ENCODE data around the gene SLC13A5. TPM values are rescaled to one million over a fixed set of nuclear protein-coding genes. Genes with fewer than 3 reads are reported as not detected.
A peak's percentile ranks its signal among the peaks of the same experiment; 100 is the strongest.

SLC13A5 gene
- polyA plus RNA-seq, 1 of the 3 experiments (the other 2 are of a cell fraction): not detected

DNA sequence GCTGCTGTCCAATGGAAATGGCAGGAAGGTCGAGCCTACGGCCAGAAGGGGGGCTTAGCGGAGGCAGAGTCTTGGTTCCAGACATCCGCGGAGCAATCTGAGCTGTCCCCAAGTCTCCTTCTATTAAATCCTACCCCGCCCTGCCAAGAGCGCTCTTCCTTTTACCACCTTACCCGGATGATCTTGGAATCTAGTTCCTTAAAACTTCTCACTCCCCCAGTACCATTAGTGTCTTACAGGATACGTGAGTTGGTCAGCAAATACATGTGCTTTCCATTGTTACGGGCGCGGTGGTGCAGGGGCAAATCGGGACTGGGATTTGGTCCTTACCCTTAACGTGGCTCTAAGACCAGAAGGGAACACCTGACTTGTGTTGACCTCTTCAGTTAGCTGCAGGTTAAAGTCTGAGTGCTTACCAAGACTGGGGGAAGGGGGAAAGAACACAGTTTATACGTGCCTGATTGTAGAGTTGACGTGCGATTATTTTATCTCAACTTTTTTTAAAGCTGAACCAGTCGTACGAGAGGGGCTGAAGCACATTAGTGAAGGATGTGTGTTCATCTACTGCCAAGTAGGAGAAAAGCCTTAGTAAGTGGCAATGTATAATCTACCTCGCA is 71.8 kb downstream of the SLC13A5 start:
- Histone ChIP-seq H3K27me3 (ENCODE audit: insufficient read depth) (no peaks in the 10 kb centered on the region), H3F3A (replicated peaks; ENCODE audit: insufficient read depth) (peaks cover 26% of the 10 kb centered on the region), H3K9me2 (no peaks in the 10 kb centered on the region), H3K36me3 (replicated peaks in 1 of 2; ENCODE audit: control insufficient read depth in 1 of 2, insufficient read depth in 2 of 2, low read length in 1 of 2) (peaks cover 38 to 41% of the 10 kb centered on the region in 2 experiments), H3K4me1 (ENCODE audit: control insufficient read depth in 1 of 2, insufficient read depth in 2 of 2, low read depth in 1 of 2, low read length in 1 of 2) (peaks cover 9 to 14% of the 10 kb centered on the region in 2 experiments; a peak in 2 of 4 replicates), H3K9me3 (no peaks in the 10 kb centered on the region), H2AFZ (ENCODE audit: low read depth) (peak overlapping the region; percentile 94), H3K4me3 (ENCODE audit: low read depth in 2 of 2, low read length in 1 of 2) (peak overlapping the region; percentile 89 to 93), H3K4me2 (peak overlapping the region; percentile 87), H3K27ac (ENCODE audit: low read depth in 2 of 2, low read length in 1 of 2) (peak overlapping the region; percentile 90 to 100), H3K9ac (peak overlapping the region; percentile 87), H4K20me1 (ENCODE audit: insufficient read depth) (peaks cover 3% of the 10 kb centered on the region; the same call in 1 of the 2 replicates), H3K79me2 (ENCODE audit: insufficient read depth) (peaks cover 68% of the 10 kb centered on the region)
- CTCF ChIA-PET: interaction anchor here (1.1 to 2.0 kb wide), 3 partner anchors 9 to 25 kb away, joined by 4 read pairs; partner anchors contain the start of genes C17orf100 and MED31
- no peak for DNase-seq
- WGBS (ENCODE audit: low lambda C conversion rate): 4% methylated on average over 16 of the region's 20 CpGs
- no peak for TF ChIP-seq FOXM1 (IDR thresholded peaks at IDR 0.05; ENCODE audit: low read depth)
- peak; percentile 17; the same call in 1 of the 2 replicates for TF ChIP-seq MXI1 (IDR thresholded peaks at IDR 0.05; ENCODE audit: low read depth, low read length)
- POLR2A ChIA-PET: interaction anchor here (0.6 kb wide), 1 partner anchor 146 kb away, joined by 3 read pairs; no protein-coding TSS in a partner anchor

DNA sequence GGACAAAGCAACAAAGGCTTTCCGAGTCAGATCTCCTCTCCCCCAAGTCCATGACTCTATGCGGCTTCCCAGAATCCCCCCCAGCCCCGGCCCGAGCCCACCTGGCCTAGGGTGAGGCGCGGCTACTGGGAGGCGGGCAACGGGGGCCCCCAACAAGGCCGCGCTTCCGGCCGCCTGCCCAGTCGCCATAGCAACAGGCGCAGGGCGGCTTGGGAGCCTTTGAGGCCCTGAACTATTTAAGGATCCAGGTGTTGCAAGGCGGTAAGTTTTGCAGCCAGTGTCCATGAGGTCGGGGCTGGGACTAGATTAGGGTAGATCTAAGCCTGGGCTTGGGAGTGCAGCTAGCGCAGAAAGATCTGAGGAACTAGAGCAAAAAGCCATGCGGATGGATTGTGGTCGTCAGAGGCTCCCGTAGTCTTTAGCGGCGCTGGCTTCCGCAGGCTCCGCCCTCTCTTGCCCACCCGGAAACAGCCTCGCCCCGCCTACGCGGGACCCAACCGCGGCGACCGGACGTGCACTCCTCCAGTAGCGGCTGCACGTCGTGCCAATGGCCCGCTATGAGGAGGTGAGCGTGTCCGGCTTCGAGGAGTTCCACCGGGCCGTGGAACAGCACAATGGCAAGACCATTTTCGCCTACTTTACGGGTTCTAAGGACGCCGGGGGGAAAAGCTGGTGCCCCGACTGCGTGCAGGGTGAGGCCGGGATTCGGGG is 72.5 kb downstream of the SLC13A5 start, which contains the start of the genes KIAA0753 and TXNDC17:
KIAA0753 (minus strand) TSS at position 176 of the 711 bp plus-strand sequence. CDS start 5,608 bp downstream, outside the sequence.
TXNDC17 (plus strand) TSS at position 525 of the 711 bp plus-strand sequence; CDS start at position 548, 23 bp downstream.
- Histone ChIP-seq H2AFZ (ENCODE audit: low read depth) (peak within 1 kb of the TSS; percentile 94), H3K79me2 (ENCODE audit: insufficient read depth) (peaks cover 62% of the 10 kb centered on the region), H3K36me3 (replicated peaks in 1 of 2; ENCODE audit: control insufficient read depth in 1 of 2, insufficient read depth in 2 of 2, low read length in 1 of 2) (peaks cover 32 to 37% of the 10 kb centered on the region in 2 experiments), H3K4me1 (ENCODE audit: control insufficient read depth in 1 of 2, insufficient read depth in 2 of 2, low read depth in 1 of 2, low read length in 1 of 2) (peaks cover 9 to 14% of the 10 kb centered on the region in 2 experiments; a peak in 2 of 4 replicates), H3K27ac (ENCODE audit: low read depth in 2 of 2, low read length in 1 of 2) (peak within 1 kb of the TSS; percentile 90 to 100), H3F3A (replicated peaks; ENCODE audit: insufficient read depth) (peaks cover 26% of the 10 kb centered on the region), H3K4me3 (ENCODE audit: low read depth in 2 of 2, low read length in 1 of 2) (peak within 1 kb of the TSS; percentile 89 to 93), H3K27me3 (ENCODE audit: insufficient read depth) (no peaks in the 10 kb centered on the region), H3K9ac (peak within 1 kb of the TSS; percentile 87), H4K20me1 (ENCODE audit: insufficient read depth) (peaks cover 3% of the 10 kb centered on the region; the same call in 1 of the 2 replicates), H3K9me3 (no peaks in the 10 kb centered on the region), H3K4me2 (peak within 1 kb of the TSS; percentile 87), H3K9me2 (no peaks in the 10 kb centered on the region)
- ChIA-PET POLR2A (no interaction called here), CTCF (interaction anchor here (0.6 to 2.0 kb wide), 4 partner anchors 9 to 170 kb away, joined by 3 to 4 read pairs (median 4); partner anchors contain the start of genes C17orf100 and MED31)
- WGBS (ENCODE audit: low lambda C conversion rate): 1% methylated on average over 27 of the region's 52 CpGs
- peak; percentile 91 for DNase-seq
- TF ChIP-seq YY1 (IDR thresholded peaks at IDR 0.05; ENCODE audit: low read depth): no peak
- TF ChIP-seq GABPA (IDR thresholded peaks at IDR 0.05; ENCODE audit: low read depth): peak; percentile 77
- TF ChIP-seq, protein P1, sequence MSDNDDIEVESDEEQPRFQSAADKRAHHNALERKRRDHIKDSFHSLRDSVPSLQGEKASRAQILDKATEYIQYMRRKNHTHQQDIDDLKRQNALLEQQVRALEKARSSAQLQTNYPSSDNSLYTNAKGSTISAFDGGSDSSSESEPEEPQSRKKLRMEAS (IDR thresholded peaks at IDR 0.05; ENCODE audit: low read depth): peak; percentile 73
- TF ChIP-seq, protein P2, sequence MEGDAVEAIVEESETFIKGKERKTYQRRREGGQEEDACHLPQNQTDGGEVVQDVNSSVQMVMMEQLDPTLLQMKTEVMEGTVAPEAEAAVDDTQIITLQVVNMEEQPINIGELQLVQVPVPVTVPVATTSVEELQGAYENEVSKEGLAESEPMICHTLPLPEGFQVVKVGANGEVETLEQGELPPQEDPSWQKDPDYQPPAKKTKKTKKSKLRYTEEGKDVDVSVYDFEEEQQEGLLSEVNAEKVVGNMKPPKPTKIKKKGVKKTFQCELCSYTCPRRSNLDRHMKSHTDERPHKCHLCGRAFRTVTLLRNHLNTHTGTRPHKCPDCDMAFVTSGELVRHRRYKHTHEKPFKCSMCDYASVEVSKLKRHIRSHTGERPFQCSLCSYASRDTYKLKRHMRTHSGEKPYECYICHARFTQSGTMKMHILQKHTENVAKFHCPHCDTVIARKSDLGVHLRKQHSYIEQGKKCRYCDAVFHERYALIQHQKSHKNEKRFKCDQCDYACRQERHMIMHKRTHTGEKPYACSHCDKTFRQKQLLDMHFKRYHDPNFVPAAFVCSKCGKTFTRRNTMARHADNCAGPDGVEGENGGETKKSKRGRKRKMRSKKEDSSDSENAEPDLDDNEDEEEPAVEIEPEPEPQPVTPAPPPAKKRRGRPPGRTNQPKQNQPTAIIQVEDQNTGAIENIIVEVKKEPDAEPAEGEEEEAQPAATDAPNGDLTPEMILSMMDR (IDR thresholded peaks at IDR 0.05): no peak
- peak; percentile 95 for TF ChIP-seq POLR2AphosphoS5 (IDR thresholded peaks at IDR 0.05; ENCODE audit: low read depth, low read length)
- TF ChIP-seq, protein P3, sequence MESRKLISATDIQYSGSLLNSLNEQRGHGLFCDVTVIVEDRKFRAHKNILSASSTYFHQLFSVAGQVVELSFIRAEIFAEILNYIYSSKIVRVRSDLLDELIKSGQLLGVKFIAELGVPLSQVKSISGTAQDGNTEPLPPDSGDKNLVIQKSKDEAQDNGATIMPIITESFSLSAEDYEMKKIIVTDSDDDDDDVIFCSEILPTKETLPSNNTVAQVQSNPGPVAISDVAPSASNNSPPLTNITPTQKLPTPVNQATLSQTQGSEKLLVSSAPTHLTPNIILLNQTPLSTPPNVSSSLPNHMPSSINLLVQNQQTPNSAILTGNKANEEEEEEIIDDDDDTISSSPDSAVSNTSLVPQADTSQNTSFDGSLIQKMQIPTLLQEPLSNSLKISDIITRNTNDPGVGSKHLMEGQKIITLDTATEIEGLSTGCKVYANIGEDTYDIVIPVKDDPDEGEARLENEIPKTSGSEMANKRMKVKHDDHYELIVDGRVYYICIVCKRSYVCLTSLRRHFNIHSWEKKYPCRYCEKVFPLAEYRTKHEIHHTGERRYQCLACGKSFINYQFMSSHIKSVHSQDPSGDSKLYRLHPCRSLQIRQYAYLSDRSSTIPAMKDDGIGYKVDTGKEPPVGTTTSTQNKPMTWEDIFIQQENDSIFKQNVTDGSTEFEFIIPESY (IDR thresholded peaks at IDR 0.05; ENCODE audit: borderline replicate concordance, low read depth): 0 out of 2 replicates have a peak, but pooled peaks have one; percentile 14
- TF ChIP-seq, protein P4, sequence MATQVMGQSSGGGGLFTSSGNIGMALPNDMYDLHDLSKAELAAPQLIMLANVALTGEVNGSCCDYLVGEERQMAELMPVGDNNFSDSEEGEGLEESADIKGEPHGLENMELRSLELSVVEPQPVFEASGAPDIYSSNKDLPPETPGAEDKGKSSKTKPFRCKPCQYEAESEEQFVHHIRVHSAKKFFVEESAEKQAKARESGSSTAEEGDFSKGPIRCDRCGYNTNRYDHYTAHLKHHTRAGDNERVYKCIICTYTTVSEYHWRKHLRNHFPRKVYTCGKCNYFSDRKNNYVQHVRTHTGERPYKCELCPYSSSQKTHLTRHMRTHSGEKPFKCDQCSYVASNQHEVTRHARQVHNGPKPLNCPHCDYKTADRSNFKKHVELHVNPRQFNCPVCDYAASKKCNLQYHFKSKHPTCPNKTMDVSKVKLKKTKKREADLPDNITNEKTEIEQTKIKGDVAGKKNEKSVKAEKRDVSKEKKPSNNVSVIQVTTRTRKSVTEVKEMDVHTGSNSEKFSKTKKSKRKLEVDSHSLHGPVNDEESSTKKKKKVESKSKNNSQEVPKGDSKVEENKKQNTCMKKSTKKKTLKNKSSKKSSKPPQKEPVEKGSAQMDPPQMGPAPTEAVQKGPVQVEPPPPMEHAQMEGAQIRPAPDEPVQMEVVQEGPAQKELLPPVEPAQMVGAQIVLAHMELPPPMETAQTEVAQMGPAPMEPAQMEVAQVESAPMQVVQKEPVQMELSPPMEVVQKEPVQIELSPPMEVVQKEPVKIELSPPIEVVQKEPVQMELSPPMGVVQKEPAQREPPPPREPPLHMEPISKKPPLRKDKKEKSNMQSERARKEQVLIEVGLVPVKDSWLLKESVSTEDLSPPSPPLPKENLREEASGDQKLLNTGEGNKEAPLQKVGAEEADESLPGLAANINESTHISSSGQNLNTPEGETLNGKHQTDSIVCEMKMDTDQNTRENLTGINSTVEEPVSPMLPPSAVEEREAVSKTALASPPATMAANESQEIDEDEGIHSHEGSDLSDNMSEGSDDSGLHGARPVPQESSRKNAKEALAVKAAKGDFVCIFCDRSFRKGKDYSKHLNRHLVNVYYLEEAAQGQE (IDR thresholded peaks at IDR 0.05; ENCODE audit: low read depth, low read length): peak; percentile 36; the same call in 1 of the 2 replicates
- TF ChIP-seq EP300 (IDR thresholded peaks at IDR 0.05; ENCODE audit: borderline replicate concordance in 1 of 2, low read depth in 1 of 2, low read length in 1 of 2): no peak
- TF ChIP-seq NRF1 (IDR thresholded peaks at IDR 0.05; ENCODE audit: low read depth, low read length): peak; percentile 16; the same call in 1 of the 2 replicates
- no peak for TF ChIP-seq JUND (IDR thresholded peaks at IDR 0.05)
- TF ChIP-seq MXI1 (IDR thresholded peaks at IDR 0.05; ENCODE audit: low read depth, low read length): peak; percentile 90
- no peak for TF ChIP-seq RCOR1 (IDR thresholded peaks at IDR 0.05; ENCODE audit: low read length)
- TF ChIP-seq TAF1 (IDR thresholded peaks at IDR 0.05; ENCODE audit: borderline replicate concordance, low read depth, low read length): peak; percentile 83
- 0 out of 2 replicates have a peak, but pooled peaks have one; percentile 10 for TF ChIP-seq FOXM1 (IDR thresholded peaks at IDR 0.05; ENCODE audit: low read depth)
- no peak for TF ChIP-seq FOXJ3 (CRISPR knock-in tag; IDR thresholded peaks at IDR 0.05)

Measured in SK-N-SH (cell line).